HG03066 (cell line): ENCODE results near the gene MLLT6.

ENCODE experiments used
- ATAC-seq: cut with Tn5 transposase; IDR thresholded peaks from one replicate; pipeline ENCODE4 v1.9.1; 2021; ENCODE audit warnings: low read depth; ENCODE audit not compliant: unreplicated experiment

MLLT6 gene

DNA sequence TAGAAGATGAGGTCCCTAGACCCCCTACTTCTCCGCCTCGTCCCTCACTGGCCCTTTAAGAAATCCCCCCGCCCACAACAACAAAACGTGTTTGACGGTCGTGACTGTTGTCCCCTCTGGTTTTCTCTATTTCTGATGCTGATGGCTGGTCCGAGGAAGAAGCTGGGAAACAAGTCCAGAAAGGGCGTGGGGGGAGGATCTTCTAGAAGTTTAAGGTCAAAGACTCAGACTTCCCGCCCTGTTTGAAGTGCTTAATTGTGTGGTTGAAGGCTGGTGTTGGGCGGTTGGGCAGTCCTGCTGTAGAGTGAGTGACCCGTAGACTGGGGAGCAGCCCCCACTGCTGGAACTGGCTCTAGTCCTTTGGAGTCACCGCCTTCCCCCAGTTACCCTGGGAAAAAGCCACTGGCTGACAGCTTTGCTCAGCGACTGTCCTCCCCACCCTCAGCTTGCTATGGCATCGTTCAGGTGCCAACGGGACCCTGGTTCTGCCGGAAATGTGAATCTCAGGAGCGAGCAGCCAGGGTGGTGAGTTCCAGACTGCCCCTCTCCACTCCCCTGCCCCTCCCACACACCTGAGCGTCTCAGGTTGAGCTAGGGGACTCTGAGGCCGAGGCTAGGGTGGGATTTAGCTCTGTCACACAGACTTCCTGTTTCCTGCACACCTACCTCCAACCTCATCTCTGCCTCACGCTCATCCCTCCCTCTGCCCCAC, 1.6 kb downstream of the MLLT6 start:
- no peak for ATAC-seq

DNA sequence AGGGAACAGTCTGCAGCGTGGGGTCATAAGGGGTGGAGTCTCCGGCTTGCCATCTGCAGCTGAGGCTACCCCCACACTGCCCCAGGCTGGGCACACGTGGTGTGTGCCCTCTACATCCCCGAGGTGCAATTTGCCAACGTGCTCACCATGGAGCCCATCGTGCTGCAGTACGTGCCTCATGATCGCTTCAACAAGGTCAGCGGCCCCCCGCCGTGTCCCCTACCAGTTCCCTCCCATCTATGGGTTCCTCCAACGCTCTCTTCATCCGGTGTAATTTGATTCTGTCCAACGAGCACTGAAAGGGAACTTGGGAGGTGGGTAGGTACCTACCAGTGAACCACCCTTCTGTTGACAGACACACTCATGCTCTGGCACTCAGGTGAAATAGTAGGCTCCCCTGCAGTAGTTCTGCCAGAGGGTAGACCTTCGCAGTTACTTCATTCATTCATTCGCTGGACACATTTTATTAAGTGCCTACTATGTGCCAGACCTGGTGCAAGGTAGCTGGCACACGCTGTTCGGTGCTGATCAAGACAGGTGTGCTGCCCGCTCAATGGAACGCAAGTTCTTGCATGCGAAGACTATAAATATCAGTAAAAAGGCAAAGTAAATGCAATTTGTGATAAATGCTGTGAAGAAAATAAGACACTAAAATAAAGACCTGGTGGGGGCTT, 2.7 kb downstream of the MLLT6 start:
- no peak for ATAC-seq

DNA sequence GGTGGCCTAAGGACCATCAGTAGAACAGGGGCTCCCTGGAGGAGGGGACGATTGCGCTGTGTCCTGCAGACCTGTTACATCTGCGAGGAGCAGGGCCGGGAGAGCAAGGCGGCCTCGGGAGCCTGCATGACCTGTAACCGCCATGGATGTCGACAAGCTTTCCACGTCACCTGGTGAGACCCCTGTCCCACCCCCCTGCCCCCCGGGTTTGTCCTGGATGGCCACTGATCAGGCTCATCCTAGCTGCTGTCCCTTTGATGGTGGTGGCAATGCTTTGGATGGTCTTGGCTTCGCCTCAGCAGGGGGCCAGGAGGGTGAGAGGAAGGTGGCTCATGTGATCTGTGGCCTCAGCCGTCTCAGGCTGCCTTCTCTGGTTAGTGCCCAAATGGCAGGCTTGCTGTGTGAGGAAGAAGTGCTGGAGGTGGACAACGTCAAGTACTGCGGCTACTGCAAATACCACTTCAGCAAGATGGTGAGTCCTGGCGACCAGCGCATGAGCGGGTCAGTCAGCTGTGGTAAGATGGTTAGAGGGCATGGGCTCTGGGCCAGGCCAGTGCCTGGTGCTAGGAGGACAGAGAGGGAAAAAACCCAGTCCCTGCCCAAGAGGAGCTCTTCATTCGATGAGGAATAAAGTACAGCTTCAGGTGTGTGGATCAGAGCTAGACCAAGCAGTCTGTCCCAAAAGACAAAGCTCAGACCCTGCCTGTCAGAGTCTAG, 4.2 kb downstream of the MLLT6 start:
- no peak for ATAC-seq

DNA sequence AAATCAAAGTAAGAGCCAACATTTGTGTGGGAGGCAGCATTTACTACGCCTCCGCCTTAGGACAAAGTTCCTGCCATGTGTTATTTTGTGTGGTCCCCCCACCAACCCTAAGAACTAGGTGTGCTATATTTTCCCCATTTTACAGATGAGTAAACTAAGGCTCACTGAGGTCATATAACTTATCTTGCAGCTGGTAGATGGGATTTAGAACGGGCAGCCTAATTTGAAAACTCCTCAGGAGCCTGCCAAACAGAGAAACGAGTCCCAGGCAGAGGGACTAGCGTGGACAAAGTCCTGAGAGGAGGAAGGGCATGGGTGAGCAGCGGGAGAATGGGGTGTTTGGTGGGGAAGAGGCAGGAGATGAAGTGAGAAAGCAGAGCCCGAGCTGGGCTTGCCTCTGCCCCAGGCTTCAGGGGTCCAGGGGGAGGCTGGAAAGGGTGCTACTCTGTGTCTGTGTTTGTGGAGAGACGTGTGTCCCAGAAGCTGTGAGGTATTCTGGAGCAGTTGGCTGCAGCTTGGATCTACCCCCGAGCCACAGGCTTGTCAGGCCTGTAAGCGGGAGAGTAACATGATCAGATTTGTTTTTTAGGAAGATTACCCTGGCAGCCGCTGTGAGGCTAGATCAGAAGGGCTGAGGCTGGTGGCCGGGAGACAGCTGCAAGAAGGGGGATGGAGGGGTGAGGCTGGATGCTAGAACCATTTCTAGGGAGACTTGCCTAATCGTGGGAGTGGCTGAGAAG, 5.0 kb downstream of the MLLT6 start:
- no peak for ATAC-seq

DNA sequence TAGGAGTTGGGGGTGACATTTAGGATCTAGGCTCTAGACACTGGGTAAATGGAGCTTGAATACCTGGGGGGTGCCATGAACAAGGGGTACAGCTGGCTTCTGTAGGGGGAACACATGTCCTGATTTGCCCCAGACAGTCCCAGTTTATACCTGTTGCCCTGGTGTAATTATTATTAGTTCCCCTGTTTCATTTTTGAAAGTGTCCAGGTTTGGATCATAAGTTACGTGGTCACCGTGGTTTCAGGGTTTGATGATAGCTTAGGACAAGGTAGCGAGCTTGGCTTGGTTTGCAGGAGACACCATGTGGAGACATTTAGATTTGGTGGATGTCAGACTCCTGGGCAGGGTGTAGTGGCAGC, 5.5 kb downstream of the MLLT6 start:
- no peak for ATAC-seq

DNA sequence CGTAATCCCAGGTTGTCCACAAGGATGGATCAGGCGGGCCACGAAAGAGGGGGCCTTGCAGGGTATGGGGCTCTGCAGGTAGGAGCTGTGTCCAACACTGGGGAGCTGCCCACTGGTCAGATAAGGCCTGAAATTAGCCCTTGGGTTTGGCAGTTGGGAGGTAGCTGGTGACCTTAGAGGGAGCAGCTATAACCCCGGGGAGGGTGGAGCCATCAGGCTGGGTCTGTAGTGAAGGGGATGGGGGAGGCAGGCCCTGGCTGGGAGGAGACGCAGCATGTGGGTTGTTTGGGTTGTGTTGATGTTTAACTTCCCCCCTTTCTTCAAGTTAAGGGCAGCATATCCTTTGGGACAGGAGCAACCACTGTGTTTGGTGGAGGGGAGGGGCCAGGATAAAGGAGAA, 5.9 kb downstream of the MLLT6 start:
- no peak for ATAC-seq

DNA sequence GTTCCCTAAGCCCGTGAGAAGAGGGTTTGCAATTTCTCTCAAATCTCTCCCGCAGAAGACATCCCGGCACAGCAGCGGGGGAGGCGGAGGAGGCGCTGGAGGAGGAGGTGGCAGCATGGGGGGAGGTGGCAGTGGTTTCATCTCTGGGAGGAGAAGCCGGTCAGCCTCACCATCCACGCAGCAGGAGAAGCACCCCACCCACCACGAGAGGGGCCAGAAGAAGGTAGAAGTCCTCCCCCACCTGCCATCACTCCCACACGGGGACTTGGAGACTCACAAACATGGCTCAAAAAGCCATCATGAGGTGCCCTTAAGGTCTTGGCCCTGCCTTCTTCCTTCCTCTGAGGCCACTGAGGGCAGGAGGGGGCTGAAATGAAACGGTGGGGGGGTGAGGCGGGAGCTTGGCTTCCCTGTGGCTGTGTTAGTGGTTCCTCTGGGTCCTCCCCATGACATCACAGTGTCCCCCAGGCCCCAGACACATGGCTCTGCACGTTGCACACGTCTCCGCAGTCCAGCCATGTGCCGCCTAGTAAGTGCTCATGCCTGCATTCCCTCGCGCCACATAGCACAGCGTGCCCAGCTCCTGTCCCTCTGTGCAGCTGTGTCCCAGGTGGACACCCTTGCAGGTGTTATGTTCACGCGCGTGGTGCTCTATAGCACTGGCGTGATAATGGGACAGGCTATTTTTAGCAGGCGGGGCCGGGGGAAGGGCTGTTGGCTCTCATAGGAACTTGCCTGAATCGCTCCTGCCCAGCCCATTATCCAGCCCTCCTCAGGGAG, 6.9 kb downstream of the MLLT6 start:
- ATAC-seq: no peak

DNA sequence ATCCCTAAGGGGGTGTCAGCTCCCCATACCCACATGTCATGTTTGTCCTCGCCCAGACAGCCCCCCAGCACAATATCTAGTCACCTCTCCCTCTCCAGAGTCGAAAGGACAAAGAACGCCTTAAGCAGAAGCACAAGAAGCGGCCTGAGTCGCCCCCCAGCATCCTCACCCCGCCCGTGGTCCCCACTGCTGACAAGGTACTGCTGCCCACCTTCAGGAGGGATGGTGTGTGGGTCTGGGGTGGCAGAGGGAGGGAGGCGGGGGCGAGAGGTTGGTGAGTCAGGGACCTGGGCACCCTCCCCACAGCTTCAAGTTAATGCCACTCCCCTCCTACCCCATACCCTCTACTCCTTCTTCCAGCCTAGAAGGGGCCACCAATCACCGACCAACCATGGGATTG, 7.5 kb downstream of the MLLT6 start:
- no peak for ATAC-seq

DNA sequence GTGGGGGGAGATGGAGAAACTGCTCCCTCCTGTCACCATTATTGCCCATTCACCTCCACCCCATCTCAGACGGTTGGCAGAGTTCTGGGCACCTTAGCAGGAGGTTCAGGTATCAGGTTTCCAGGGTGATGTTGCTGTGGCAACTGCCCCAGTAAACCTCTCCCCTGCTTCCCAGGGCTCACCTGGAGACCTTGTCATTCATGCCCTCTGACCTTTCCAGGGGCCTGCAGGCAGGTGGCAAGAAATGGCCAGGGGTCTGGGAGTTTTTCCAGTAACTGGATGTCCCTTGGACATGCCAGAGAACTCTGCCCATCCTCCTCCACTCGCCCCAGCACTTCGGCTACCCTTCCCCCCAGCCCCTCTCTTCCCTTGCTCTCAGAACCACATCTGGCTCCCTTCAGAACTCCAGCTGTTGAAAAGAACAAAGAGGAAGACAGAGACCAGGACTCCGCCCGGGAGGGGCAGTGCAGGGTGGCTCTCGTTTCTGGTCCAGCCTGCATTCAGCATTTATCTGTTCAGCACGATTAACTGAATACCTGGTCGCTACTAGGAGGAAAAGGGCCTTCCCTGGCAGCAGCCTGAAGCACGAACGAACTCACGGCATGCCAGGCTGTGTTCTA, 8.5 kb downstream of the MLLT6 start:
- ATAC-seq: no peak

DNA sequence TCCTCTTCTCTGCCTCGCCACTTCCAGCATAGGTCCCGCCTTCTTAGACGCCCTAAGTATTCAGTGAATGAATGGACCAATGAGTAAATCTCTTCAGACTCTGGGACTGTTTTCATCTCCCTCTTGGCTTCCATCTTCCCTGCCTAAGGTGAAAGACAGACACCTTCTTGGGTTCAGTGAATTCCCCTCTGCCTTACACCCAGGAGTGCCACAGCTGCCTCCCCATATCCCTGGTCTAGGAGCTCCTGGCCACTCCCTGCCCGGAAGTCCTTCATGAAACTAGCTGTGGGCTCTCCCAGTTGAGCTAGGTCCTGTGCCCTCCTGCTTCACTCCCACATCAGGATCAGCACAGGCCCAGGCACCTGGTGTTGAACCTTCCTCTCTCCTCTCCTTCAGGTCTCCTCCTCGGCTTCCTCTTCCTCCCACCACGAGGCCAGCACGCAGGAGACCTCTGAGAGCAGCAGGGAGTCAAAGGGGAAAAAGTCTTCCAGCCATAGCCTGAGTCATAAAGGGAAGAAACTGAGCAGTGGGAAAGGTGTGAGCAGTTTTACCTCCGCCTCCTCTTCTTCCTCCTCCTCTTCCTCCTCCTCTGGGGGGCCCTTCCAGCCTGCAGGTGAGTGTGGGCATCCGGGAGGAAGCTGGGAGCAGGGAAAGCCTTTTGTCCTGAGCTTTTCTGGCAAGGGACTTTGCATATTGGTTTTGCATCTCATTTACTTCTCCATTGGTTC, 10.3 kb downstream of the MLLT6 start:
- ATAC-seq: no peak

DNA sequence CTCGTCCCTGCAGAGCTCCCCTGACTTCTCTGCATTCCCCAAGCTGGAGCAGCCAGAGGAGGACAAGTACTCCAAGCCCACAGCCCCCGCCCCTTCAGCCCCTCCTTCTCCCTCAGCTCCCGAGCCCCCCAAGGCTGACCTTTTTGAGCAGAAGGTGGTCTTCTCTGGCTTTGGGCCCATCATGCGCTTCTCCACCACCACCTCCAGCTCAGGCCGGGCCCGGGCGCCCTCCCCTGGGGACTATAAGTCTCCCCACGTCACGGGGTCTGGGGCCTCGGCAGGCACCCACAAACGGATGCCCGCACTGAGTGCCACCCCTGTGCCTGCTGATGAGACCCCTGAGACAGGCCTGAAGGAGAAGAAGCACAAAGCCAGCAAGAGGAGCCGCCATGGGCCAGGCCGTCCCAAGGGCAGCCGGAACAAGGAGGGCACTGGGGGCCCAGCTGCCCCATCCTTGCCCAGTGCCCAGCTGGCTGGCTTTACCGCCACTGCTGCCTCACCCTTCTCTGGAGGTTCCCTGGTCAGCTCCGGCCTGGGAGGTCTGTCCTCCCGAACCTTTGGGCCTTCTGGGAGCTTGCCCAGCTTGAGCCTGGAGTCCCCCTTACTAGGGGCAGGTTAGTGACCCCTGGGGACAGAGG, 11.4 kb downstream of the MLLT6 start:
- ATAC-seq: no peak

DNA sequence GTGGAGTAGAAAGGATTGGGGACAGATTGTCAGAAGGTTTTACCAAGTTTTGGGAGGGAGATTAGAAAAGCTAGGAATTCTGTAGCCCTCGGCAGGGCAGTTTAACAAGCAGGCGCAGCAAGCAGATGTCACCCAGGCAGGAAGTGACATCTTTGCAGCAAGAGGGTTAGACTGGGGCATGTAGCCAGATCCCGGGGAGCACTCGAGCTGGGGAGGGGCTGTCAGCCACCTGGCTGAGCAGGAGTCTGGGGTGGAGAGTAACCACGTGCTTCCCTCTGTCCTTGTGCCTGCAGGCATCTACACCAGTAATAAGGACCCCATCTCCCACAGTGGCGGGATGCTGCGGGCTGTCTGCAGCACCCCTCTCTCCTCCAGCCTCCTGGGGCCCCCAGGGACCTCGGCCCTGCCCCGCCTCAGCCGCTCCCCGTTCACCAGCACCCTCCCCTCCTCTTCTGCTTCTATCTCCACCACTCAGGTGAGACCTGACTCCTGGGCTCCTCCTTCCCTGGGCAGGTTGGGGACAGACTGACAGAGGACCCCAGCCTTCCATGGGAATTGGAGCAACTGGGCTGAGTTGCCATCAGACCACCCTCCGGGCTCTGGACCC, 12.2 kb downstream of the MLLT6 start:
- ATAC-seq: no peak

DNA sequence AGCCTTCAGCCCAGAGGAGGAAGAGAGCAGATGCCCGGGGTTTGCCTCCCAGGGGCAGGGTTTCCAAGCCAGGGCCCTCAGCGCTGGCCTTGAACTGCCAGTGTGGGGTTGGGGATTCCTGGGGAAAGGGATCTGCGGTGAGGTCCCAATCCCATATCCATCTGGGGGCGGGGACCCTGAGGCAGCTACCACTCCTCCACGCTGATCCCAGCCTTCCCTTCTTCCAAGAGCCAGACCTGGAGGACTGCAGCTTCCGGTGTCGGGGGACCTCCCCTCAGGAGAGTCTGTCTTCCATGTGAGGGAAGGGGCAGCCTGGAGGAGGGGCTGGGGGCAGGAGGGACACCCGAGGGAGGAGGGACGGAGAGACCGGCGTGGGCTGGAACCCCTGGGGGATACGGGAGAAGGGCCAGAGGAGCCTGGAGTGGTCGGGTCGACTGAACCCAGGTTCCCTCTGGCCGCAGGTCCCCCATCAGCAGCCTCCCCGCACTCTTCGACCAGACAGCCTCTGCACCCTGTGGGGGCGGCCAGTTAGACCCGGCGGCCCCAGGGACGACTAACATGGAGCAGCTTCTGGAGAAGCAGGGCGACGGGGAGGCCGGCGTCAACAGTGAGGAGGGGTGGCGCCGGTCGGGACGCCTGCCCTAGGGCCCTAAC, 14.3 kb downstream of the MLLT6 start:
- ATAC-seq: no peak

DNA sequence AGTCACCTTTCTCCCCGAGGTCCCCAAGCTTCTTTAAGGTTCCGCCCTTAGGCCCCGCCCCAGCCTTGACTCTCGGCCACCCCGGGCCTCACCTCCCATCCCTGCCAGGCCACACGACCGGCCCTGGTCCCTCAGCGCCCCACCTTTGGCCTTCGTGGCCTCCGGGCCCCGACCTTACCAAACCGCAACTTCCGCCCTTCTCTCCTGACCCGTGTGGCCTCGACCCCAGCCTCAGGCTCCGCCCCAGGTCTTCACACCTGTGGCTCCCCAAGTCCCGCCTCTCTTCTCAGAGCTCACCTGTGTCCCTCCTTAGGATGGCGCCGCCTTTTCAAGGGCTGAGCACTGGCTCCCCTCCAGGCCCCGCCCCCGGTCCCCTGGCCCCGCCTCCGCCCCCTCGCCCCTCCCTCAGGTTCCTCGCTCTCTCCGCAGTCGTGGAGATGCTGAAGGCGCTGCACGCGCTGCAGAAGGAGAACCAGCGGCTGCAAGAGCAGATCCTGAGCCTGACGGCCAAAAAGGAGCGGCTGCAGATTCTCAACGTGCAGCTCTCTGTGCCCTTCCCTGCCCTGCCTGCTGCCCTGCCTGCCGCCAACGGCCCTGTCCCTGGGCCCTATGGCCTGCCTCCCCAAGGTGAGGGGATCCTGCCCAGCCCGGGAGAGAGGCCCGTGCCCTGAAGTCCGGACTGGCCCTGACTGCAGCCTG, 15.0 kb downstream of the MLLT6 start:
- no peak for ATAC-seq

DNA sequence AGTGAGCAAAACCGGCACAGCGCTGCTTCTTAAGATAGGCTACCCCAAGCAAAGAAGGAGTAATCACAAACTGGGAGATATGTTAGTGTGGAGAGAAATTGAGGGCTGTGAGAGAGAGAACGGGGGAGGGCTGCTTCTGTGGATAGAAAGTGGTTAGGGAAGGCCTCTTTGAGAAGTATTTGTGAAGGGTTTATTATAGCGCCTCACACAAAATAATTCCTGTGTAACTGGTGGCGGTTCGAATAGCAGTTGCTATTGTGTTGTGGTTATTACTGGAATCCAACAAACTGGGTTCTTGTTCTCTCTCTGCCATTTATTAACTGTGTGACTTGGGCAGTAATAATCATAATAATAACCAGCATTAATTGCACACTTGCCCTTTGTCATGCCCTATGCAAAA, 15.9 kb downstream of the MLLT6 start:
- ATAC-seq: no peak

DNA sequence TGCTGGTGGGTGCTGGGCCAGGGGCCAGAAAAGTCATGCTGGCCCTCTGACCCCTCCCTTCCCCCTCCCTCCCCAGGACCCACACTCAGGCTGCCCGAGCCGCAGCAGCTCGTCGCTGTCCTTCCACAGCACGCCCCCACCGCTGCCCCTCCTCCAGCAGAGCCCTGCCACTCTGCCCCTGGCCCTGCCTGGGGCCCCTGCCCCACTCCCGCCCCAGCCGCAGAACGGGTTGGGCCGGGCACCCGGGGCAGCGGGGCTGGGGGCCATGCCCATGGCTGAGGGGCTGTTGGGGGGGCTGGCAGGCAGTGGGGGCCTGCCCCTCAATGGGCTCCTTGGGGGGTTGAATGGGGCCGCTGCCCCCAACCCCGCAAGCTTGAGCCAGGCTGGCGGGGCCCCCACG, 16.7 kb downstream of the MLLT6 start:
- ATAC-seq: no peak

DNA sequence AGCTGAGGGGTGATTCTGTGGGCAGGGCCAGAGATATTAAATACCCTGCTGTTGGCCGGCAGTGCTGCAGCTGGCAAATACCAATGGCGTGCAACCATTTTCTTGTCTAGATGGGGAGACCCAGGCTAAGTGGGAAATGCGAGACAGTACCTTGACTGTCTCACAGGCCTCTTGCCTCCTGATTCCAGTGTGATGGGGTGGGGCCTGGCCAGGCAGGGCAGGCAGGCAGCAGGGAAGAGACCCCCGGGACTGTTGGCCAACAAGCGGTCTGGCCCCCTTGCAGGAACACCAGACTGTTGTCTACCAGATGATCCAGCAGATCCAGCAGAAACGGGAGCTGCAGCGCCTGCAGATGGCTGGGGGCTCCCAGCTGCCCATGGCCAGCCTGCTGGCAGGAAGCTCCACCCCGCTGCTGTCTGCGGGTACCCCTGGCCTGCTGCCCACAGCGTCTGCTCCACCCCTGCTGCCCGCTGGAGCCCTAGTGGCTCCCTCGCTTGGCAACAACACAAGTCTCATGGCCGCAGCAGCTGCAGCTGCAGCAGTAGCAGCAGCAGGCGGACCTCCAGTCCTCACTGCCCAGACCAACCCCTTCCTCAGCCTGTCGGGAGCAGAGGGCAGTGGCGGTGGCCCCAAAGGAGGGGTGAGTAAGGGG, 19.4 kb downstream of the MLLT6 start:
- ATAC-seq: no peak
